ENCODE measurements around the gene ABCA3. TPM values are rescaled to one million over a fixed set of nuclear protein-coding genes. Genes with fewer than 3 reads are reported as not detected.

ABCA3 gene
- total and polyA plus RNA-seq, 7 experiments from 2014 or later, result 1.7 to 10.0 (median 7.4) TPM

GRCh38 chr16:2253293-2253692 lies 87.2 kb downstream of the ABCA3 start:
- ATAC-seq (no peak), DNase-seq (no peak)
- H3K27me3 ChIP-seq (ENCODE audit: control insufficient read depth in 2 of 2, insufficient read depth in 2 of 2, low read length in 2 of 2), result no peaks in the 10 kb centered on the region
- Mint-ChIP-seq H3K36me3 (peaks cover 7 to 29% (median 13%) of the 10 kb centered on the region in 5 donors), H3K27ac (peak overlapping the region in 4 of 9 donors; percentile 68 to 89 (median 76)), H3K4me3 (peak overlapping the region in 3 of 10 donors; percentile 10 to 80 (median 20)), H3K27me3 (no peaks in the 10 kb centered on the region), H3K4me1 (peaks cover 0 to 15% (median 7%) of the 10 kb centered on the region in 7 donors), H3K9me3 (no peaks in the 10 kb centered on the region)
- no peak overlapping the region for H3K27ac ChIP-seq (ENCODE audit: low read depth, low read length)
- intact Hi-C loops (cut with micrococcal nuclease), result loop anchor here in 1 of 2 donors (5.0 kb wide), 1 partner anchor 96 kb away; the partner anchor contains the start of gene TRAF7
- ChIA-PET POLR2A (interaction anchor here (0.9 to 1.1 kb wide), 2 partner anchors 38 to 499 kb away, joined by 3 read pairs; partner anchors contain the start of genes PGP and SRRM2), CTCF (interaction anchor here (0.6 kb wide), 1 partner anchor 166 kb away, joined by 3 read pairs; no protein-coding TSS in a partner anchor)
- H3K9me3 ChIP-seq (ENCODE audit: control insufficient read depth in 2 of 3, low read length in 3 of 3), result no peaks in the 10 kb centered on the region
- H3K4me1 ChIP-seq (ENCODE audit: control insufficient read depth in 2 of 2, insufficient read depth in 2 of 2, low read length in 2 of 2), result peaks cover 7% of the 10 kb centered on the region in 2 donors
- H3K4me3 ChIP-seq (ENCODE audit: low read length), result no peak overlapping the region
- H3K36me3 ChIP-seq (ENCODE audit: control insufficient read depth in 2 of 3, insufficient read depth in 3 of 3, low read length in 3 of 3), result peaks cover 9 to 50% (median 19%) of the 10 kb centered on the region in 3 experiments

GRCh38 chr16:2252806-2253148 lies 87.8 kb downstream of the ABCA3 start:
- DNase-seq (no peak), ATAC-seq (no peak)
- Histone ChIP-seq H3K27me3 (ENCODE audit: control insufficient read depth in 2 of 2, insufficient read depth in 2 of 2, low read length in 2 of 2) (no peaks in the 10 kb centered on the region), H3K4me3 (ENCODE audit: low read length) (no peak overlapping the region), H3K4me1 (ENCODE audit: control insufficient read depth in 2 of 2, insufficient read depth in 2 of 2, low read length in 2 of 2) (peaks cover 7% of the 10 kb centered on the region in 2 donors), H3K9me3 (ENCODE audit: control insufficient read depth in 2 of 3, low read length in 3 of 3) (no peaks in the 10 kb centered on the region), H3K27ac (ENCODE audit: low read depth, low read length) (no peak overlapping the region), H3K36me3 (ENCODE audit: control insufficient read depth in 2 of 3, insufficient read depth in 3 of 3, low read length in 3 of 3) (peaks cover 9 to 44% (median 14%) of the 10 kb centered on the region in 3 experiments)
- H3K27me3 Mint-ChIP-seq, result no peaks in the 10 kb centered on the region
- peak overlapping the region in 5 of 10 donors; percentile 10 to 80 (median 32) for H3K4me3 Mint-ChIP-seq
- POLR2A ChIA-PET, result interaction anchor here (1.1 to 2.0 kb wide), 5 partner anchors 10 to 248 kb away, joined by 3 to 9 read pairs (median 5); partner anchors contain the start of genes PGP and TRAF7
- CTCF ChIA-PET, result interaction anchor here (0.6 to 2.5 kb wide), 3 partner anchors 43 to 166 kb away, joined by 3 to 32 read pairs (median 3); partner anchors contain the start of gene CASKIN1
- H3K36me3 Mint-ChIP-seq, result peaks cover 7 to 25% (median 13%) of the 10 kb centered on the region in 5 donors
- H3K4me1 Mint-ChIP-seq, result peaks cover 0 to 15% (median 7%) of the 10 kb centered on the region in 7 donors
- no peaks in the 10 kb centered on the region for H3K9me3 Mint-ChIP-seq
- H3K27ac Mint-ChIP-seq, result peak overlapping the region; percentile 31 to 89 (median 70)
- intact Hi-C loops (cut with micrococcal nuclease), result loop anchor here in 1 of 2 donors (5.0 kb wide), 1 partner anchor 95 kb away; the partner anchor contains the start of gene TRAF7

- H3K4me1 Mint-ChIP-seq, result peaks cover 0 to 10% (median 7%) of the 10 kb centered on the region in 7 donors
- no peaks in the 10 kb centered on the region for H3K27me3 ChIP-seq (ENCODE audit: control insufficient read depth in 2 of 2, insufficient read depth in 2 of 2, low read length in 2 of 2)
- H3K9me3 ChIP-seq (ENCODE audit: control insufficient read depth in 2 of 3, low read length in 3 of 3), result no peaks in the 10 kb centered on the region
- no peaks in the 10 kb centered on the region for H3K27me3 Mint-ChIP-seq
- peaks cover 7% of the 10 kb centered on the region in 2 donors for H3K4me1 ChIP-seq (ENCODE audit: control insufficient read depth in 2 of 2, insufficient read depth in 2 of 2, low read length in 2 of 2)
- CTCF ChIA-PET, result interaction anchor here (0.6 to 2.5 kb wide), 5 partner anchors 42 to 111 kb away, joined by 3 to 32 read pairs (median 3); partner anchors contain the start of gene CASKIN1
- intact Hi-C loops (cut with micrococcal nuclease), result loop anchor here (1.0 to 5.0 kb wide), 8 partner anchors 17 to 236 kb away; partner anchors contain the start of genes E4F1 (in 2 of the 2), RNPS1 (in 2 of the 2), MLST8 (in 1 of the 2) and TRAF7 (in 1 of the 2)
- peak within 1 kb of the TSS; percentile 62 for H3K4me3 ChIP-seq (ENCODE audit: low read length)
- H3K36me3 ChIP-seq (ENCODE audit: control insufficient read depth in 2 of 3, insufficient read depth in 3 of 3, low read length in 3 of 3), result peaks cover 5 to 34% (median 5%) of the 10 kb centered on the region in 3 experiments
- ATAC-seq, result peak; percentile 91
- POLR2A ChIA-PET, result interaction anchor here (0.7 to 2.0 kb wide), 16 partner anchors 12 to 281 kb away, joined by 3 to 9 read pairs (median 4); partner anchors contain the start of genes AMDHD2, MLST8, PGP and RNPS1
- H3K27ac Mint-ChIP-seq, result peak within 1 kb of the TSS; percentile 85 to 94 (median 91)
- peak; percentile 48 to 90 (median 62) for DNase-seq
- peak within 1 kb of the TSS; percentile 76 for H3K27ac ChIP-seq (ENCODE audit: low read depth, low read length)
- no peaks in the 10 kb centered on the region for H3K9me3 Mint-ChIP-seq
- H3K36me3 Mint-ChIP-seq, result peaks cover 3 to 20% (median 9%) of the 10 kb centered on the region in 5 donors
- peak within 1 kb of the TSS; percentile 85 to 94 (median 89) for H3K4me3 Mint-ChIP-seq
Measured at GRCh38 chr16:2251296-2252111, 89.0 kb downstream of the ABCA3 start, which contains the start of gene ECI1. Gene ECI1, minus strand, starts transcription at chr16:2251587. Its CDS starts 21 bp downstream, at chr16:2251566.

GRCh38 chr16:2250652-2251295 lies 89.8 kb downstream of the ABCA3 start:
- intact Hi-C loops (cut with micrococcal nuclease), result loop anchor here (1.0 to 5.0 kb wide), 8 partner anchors 18 to 237 kb away; partner anchors contain the start of genes E4F1 (in 2 of the 2), RNPS1 (in 2 of the 2), MLST8 (in 1 of the 2) and TRAF7 (in 1 of the 2)
- Histone ChIP-seq H3K4me1 (ENCODE audit: control insufficient read depth in 2 of 2, insufficient read depth in 2 of 2, low read length in 2 of 2) (peaks cover 7% of the 10 kb centered on the region in 2 donors), H3K27ac (ENCODE audit: low read depth, low read length) (peak overlapping the region; percentile 76), H3K27me3 (ENCODE audit: control insufficient read depth in 2 of 2, insufficient read depth in 2 of 2, low read length in 2 of 2) (no peaks in the 10 kb centered on the region), H3K36me3 (ENCODE audit: control insufficient read depth in 2 of 3, insufficient read depth in 3 of 3, low read length in 3 of 3) (peaks cover 0 to 34% (median 5%) of the 10 kb centered on the region in 3 experiments), H3K9me3 (ENCODE audit: control insufficient read depth in 2 of 3, low read length in 3 of 3) (no peaks in the 10 kb centered on the region), H3K4me3 (ENCODE audit: low read length) (peak overlapping the region; percentile 62)
- Mint-ChIP-seq H3K27me3 (no peaks in the 10 kb centered on the region), H3K36me3 (peaks cover 0 to 19% (median 6%) of the 10 kb centered on the region in 5 donors), H3K9me3 (no peaks in the 10 kb centered on the region), H3K27ac (peak overlapping the region; percentile 85 to 94 (median 91)), H3K4me3 (peak overlapping the region; percentile 85 to 94 (median 89)), H3K4me1 (peaks cover 0 to 8% (median 6%) of the 10 kb centered on the region in 7 donors)
- peak in 6 of 9 donors; percentile 25 to 49 (median 41) for DNase-seq
- CTCF ChIA-PET, result interaction anchor here (0.6 to 2.5 kb wide), 4 partner anchors 52 to 110 kb away, joined by 3 to 32 read pairs (median 4); partner anchors contain the start of gene CASKIN1
- POLR2A ChIA-PET, result interaction anchor here (1.0 to 2.0 kb wide), 7 partner anchors 19 to 96 kb away, joined by 4 to 9 read pairs (median 4); partner anchors contain the start of gene TRAF7
- peak; percentile 28 for ATAC-seq

- Histone ChIP-seq H3K4me3 (ENCODE audit: low read length) (no peak overlapping the region), H3K27me3 (ENCODE audit: control insufficient read depth in 2 of 2, insufficient read depth in 2 of 2, low read length in 2 of 2) (no peaks in the 10 kb centered on the region), H3K9me3 (ENCODE audit: control insufficient read depth in 2 of 3, low read length in 3 of 3) (no peaks in the 10 kb centered on the region), H3K4me1 (ENCODE audit: control insufficient read depth in 2 of 2, insufficient read depth in 2 of 2, low read length in 2 of 2) (peaks cover 7% of the 10 kb centered on the region in 2 donors), H3K36me3 (ENCODE audit: control insufficient read depth in 2 of 3, insufficient read depth in 3 of 3, low read length in 3 of 3) (peaks cover 0 to 46% (median 0%) of the 10 kb centered on the region in 3 experiments), H3K27ac (ENCODE audit: low read depth, low read length) (no peak overlapping the region)
- intact Hi-C loops (cut with micrococcal nuclease), result no loop called here
- DNase-seq (no peak), ATAC-seq (no peak)
- H3K9me3 Mint-ChIP-seq, result no peaks in the 10 kb centered on the region
- no peak overlapping the region for H3K4me3 Mint-ChIP-seq
- no peaks in the 10 kb centered on the region for H3K27me3 Mint-ChIP-seq
- H3K36me3 Mint-ChIP-seq, result peaks cover 0 to 10% (median 0%) of the 10 kb centered on the region in 5 donors
- peaks cover 0 to 12% (median 7%) of the 10 kb centered on the region in 7 donors for H3K4me1 Mint-ChIP-seq
- CTCF ChIA-PET, result no interaction called here
- no peak overlapping the region for H3K27ac Mint-ChIP-seq
- POLR2A ChIA-PET, result interaction anchor here (0.6 kb wide), 1 partner anchor 32 kb away, joined by 3 read pairs; the partner anchor contains the start of gene PGP
Measured at GRCh38 chr16:2246301-2246885, 94.1 kb downstream of the ABCA3 start.

All from naive thymus-derived CD4-positive, alpha-beta T cell (primary cell).